GM19025 (cell line): ENCODE measurements around the gene HHATL.

Experiments
- ATAC-seq: cut with Tn5 transposase; IDR thresholded peaks from one replicate; pipeline ENCODE4 v1.9.1; 2021; ENCODE audit warnings: mild to moderate bottlenecking, low read depth, moderate library complexity; ENCODE audit not compliant: unreplicated experiment

The HHATL gene

DNA sequence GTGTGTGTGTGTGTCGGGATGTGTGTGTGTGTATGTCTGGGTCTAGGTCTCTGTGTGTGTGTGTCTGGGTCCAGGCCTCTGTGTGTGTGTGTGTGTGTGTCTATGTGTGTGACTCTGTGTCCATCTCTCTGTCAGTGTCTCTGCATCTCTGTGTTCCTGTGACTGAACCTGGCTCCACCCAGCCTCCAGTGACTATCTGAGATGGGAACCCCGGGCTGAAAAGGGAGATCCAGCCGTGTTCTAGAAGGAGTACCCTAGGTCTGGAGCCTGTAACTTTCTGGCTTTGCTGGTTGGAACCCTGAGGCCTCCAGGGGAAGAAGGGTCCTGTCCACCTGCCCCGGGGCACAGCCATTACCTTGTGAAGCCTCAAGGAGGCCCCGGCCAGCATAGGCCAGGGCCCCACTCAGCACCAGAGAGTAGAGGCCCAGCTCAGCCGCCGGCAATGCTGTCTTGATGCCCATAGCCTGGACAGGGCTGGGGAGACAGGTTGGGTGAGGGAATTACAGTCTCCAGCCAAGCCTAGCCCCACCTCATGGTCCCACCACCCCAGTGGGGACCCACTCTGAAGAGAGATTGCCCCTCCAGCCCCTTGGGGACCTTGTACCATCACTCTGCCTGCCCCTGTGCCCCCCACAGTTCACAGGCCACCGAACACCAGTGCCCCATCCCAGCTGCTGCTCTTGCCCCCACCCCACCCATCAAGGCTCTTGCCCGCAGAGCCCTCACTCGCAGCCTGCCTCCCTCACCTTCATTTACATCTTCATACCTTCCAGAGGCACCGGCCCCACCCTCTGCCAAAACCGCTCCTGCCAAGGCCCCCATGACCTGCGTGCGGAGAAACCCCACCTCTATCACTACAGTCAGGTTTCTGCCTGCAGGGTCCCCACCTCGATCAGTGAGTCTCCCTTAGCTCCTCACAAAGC lies 2.0 kb downstream of the HHATL start:
- no peak for ATAC-seq

DNA sequence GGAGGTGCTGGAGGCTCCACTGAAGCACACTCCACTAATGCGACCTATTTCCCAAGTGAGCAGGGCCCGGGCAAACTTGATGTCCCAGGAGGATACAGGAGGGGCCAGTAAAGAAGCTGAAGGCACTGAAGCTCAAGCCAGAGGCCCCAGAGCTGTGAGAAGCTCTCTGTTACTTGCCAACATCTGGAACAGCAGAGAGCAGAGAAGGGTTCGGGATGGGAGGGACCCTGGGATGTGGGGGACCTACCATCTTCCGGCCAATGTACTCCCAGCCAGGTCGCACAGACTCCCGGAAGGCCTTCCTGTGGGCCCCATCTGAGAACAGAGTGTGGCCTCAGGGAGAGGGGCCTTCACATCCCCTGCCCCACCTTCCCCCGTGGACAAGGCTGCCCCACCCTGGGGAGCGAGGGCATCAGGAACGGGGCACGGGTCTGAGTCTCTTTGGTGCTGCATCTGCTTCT lies 3.1 kb downstream of the HHATL start:
- no peak for ATAC-seq

DNA sequence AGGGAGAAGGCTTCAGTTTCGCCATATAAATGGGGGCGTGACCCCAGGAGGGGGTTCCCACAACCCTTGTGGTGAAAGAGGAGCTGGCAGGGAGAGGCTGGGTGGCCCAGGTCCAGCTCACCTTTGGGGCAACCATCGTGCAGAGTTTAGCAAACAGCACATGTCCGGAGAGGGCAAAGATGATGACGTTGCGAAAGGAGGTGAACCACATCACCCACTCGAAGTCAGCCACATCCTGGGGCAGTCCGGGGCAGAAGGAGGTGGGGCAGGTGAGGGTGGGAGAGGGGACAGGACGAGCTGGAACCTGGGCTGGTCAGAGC lies 3.7 kb downstream of the HHATL start:
- no peak for ATAC-seq

DNA sequence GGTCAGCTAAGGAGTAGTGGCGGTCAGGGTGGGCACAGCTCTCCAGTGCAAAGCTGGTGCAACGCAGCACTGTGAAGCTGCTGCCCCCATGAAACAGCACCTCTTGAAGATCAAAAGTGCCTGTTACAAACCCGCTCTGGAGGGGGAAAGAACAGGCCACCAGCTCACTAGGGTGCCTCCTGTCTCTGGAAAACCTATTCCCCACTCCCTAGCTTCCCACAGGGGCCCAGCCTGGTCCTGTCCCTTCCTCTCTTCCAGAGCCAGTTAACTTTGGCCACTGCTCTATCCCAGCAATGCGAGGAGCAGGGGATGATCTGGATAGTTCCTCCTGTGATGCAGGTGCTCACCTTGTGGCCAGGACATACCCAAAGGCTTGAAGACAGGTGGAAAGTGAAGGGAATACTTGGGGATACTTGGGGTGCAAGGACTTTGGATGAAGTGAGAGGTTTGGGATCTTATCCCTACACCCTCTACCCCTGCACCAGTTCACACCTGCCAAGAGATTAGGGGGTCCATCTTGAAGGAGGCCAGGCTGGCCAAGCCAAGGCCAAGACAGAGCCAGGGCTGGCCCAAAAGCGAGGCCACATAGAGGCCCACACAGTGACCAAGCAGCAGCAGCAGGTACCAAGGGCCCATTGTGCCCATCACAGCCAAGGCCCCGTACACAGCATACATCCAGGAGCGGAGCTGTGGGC lies 4.2 kb downstream of the HHATL start:
- ATAC-seq = no peak

DNA sequence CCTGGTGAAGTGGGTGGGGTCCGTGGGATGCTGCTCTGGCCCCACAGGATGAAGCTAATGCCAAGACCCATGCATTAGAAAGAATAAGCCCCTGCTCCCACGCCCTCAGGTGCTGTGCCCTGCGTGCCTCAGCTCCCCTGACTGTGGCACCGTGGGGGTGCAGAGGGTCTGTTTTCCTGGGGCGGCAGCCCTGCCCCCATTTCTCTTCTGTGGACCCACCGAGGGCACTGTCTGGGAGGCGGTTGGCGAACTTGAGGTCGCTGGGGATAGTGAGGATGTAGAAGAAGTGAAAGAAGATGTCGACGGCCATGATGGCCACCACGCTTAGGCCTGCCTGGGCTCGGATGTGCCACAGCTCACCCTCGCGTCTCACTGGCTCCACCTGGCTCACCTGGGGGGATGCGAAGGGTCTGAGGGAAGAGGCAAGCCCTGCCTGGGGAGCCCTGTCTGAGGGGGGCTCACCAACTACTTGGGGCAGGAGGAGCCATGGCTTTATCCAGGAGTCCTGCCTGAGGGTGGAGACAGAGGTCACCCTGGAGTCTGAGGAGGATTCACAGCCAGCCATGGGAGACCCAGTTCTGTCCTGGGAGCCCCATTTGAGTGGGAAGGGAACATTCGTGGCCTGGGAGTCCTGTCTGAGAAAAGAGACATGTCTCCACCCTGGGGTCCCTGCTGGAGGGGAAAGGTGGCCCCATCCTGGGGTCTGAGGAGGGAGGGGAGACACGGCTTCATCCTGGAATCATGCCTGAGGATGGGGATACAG lies 5.1 kb downstream of the HHATL start:
- ATAC-seq = no peak

DNA sequence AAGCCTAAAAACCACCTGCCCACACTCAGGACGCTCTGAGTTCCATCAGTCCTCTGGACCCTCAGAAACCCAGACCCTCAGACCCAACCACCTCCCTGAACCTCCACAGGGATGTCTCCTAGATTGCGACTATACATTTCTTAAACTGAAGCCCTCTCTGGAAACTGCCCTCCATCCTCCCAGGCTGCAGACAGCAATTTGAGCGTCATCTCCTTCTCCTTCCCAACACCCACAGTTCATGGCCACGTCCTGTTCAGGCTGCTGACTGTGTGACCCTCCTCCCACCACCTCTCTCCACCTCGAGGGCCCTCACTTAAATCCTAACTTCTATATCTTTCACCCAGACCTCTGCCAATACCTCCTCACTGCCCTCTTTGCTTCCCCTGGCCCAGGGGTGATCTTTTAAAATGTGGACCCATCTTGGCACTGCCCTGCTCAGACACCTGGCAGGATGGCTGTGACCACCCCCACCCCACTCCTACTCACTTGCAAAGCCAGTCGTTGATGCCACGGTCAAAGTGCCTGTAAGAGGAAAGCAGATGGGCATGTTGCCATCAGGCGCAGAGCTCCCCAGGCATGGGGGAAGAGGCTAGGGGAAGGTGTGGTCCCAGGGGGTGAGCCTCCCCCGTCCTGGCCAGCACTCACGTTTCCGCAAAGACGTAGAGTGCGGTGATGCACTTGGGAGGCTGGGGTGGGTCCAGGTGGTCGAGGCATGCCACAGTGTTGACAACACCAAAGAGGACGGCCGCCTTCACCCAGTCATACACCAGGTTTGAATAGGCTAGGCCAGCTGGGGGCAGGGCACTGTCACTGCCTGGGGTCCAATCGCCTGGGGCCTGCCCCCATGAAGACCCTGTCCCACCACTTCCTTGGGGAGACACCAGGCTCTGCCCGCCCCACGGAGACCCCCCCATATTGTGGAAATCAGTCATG lies 6.0 kb downstream of the HHATL start:
- ATAC-seq = no peak

DNA sequence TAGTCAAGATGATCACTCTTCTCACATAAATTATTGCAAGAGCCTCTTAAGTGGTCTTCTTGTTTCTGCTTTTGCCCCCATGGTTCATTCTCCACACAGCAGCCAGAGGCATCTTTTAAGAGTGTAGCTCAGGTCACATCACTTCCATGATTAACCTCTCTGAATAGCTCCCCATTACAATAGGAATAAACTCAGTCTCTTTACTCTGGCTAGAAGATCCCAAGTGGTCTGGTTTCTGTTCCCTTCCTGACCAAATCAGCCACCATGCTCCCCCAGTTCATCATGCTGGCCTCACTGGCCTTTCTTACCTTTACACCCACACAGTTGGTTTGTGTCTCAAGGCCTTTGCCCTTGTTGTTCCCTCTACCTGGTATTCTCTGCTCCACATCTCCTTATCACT lies 8.2 kb downstream of the HHATL start:
- ATAC-seq = no peak

DNA sequence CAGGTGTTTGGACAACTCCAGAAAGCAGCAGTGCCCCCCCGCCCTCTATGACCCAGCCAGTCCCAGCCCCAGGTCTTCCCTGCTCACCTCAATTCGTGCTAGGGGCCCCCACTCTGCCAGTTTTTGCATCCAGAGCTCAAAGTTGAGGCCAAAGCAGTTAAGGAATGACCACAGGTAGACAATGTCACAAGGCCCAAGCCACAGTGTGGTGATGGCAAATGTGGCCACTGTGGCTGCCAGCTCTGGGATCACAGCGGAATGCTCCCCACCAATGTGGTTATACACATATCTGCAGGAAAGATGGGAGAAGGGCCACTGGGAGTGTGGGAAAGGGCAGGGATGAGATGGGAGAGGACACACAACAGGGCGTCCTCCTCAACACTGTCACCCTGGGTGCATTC lies 9.1 kb downstream of the HHATL start:
- ATAC-seq = no peak

DNA sequence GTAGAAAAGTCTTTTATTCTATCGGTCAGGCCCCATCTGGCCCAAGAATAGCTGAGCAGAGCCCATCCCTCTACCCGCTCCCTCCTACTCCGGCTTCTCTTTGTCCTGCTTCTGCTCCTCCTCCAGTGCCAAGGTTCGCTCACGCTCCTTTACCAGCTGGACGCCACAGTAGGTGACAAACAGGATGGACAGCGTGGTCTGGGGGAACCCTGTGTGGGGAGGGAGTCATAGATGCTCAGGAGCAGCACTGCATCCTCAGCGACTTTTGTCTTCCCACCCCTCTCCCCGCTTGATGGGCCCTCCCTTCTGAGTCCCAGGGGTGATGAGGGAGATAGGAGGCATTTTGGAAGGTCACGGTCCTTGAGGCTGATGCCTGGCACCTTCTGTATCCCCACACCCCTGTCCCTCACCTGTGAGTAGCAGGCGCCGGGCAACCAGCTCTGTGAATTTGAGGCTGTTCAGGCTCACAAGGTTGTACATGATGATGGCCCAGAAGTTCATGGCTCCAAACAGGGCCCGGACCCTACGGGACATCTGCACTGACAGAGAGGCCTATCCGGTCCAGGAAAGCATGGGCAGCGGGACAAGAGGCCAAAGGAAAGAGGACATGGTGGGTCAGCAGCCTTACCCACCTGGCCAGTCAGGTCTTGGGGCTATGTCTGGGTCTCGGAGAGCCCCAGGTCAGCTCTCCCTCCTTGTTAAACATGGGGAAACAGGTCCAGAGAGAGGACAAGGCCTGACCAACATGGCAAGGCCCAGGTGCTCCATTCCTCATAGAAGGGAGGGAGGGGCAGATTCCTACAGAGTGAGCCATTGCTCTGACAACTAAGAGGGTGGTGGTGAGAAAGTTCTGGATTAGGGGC lies 9.7 kb downstream of the HHATL start:
- no peak for ATAC-seq

DNA sequence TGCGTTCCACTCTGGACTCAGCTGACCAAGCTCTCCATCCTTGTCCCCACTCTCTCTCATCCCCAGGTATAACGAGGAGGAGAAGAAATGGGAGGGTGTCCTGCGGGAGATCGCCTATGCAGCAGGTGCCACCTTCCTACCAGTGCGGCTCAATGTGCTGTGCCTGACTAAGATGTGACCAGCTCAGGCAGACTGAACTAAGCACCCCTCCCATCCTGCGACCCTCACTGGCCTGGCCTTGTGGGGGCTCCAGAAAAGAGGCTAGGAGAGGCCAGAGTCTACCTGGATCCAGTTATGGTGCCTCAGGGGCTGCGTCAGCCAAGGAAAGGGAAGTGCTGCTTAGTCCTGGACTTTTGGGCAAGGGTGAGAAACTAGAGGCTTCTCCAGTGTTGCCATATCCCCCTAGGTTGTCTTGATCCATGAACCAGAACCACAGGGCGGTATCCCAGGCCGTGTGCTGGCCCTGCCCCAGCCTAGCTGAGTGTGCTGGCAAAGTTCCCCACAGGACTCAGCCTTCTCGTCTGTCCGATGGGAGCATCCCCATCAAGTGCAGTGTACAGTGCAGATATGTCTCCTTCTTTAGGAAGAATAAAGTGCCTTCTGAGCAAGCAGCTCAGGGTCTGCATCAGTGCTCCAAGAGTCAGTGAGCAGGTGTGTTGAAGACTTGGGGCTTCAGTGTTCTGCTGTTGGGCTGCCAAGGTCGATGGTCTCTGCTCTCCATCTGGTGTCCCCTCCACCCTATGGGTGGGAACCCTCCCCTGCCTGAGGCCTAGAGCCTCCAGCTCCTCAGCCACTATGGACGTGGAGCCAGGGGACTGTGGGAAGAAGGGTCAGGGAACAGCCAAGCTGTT lies 10.6 kb downstream of the HHATL start:
- no peak for ATAC-seq

DNA sequence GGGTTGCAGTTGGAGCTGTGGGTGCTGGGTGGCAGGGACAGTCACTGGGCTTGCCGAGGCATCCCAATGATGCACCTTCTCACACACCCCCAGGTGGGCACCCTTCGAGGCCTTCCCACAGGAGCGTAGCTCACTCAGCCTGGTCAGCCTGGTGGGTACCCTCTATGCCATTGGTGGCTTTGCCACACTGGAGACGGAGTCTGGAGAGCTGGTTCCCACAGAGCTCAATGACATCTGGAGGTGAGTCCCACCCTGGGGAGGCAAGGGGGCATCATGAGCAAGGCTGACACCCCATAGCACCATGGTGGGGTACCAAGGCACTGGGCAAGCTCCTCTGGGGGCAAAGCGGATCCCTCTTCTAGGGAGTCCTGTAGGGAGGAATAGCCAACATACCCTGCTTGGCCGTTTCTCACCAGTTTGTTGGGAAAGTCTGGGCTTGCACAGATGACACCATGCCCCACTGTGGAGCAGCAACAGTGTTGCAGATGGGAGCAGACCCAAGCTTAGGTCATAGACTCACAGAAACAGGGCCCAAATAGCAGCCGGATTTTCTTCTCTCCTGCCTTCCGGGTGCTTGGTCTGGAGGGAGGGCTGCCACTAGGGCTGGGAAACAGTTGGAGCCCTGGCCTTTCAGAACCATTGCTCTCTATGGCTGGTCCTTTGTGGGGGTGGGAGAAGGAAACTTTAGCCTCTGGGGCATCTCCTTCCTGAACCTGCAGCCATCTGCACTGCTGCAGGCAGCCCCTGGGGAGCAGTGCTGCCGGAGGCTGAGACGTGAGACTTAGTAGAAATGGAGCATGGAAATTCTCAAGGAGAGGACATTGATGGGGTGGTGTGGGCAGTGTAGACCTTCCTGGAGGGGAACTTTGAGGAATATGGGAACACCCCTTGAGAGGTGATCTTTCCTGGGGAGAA lies 11.6 kb downstream of the HHATL start:
- no peak for ATAC-seq

DNA sequence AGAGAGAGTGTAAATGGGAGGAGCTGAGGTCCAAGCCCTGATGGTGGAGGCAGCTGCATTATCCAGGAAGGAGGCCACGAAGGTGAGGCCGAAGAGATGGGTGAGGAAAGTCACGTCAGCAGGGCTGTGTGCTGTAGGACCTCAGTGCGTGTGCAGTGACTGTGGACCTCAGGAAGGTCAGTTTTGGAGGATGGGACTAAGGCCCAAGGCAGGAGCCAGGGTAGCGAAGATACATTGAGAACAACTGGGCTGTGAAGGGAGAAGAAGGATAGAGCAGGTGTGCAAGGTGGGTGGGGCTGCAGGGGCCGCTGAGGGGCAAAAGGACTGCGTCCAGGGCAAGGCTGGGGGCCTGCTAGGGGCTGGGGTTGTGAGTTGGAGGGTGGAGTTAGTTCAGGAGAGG lies 12.4 kb downstream of the HHATL start:
- no peak for ATAC-seq

DNA sequence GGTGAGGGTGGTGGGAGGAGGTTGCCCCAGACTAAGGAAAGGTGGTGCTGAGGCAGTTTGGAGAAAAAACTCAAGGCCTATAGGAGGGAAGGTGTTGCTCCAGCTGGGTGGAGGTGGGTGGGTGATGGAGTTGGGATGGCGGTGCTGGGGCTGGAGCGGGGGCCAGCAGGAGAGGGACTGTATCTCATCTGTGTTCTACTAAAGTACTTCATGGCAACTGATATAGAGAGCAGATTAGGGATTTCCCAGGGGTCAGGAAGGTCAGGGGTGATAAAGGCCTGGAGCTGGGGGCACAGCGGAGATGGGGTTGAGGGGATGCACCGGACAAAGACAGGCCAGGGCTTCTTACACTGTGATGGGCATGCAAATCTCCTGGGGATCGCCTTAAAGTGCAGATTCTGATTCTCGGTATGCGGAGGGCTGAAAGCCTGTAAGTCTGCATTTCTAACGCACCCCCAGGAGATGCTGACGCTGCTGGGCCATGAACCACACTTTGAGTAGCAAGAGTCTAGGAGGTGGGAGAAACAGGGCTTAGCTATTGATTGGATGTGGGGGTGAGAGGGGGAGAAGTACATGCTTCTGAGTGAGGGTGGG lies 13.1 kb downstream of the HHATL start:
- no peak for ATAC-seq

DNA sequence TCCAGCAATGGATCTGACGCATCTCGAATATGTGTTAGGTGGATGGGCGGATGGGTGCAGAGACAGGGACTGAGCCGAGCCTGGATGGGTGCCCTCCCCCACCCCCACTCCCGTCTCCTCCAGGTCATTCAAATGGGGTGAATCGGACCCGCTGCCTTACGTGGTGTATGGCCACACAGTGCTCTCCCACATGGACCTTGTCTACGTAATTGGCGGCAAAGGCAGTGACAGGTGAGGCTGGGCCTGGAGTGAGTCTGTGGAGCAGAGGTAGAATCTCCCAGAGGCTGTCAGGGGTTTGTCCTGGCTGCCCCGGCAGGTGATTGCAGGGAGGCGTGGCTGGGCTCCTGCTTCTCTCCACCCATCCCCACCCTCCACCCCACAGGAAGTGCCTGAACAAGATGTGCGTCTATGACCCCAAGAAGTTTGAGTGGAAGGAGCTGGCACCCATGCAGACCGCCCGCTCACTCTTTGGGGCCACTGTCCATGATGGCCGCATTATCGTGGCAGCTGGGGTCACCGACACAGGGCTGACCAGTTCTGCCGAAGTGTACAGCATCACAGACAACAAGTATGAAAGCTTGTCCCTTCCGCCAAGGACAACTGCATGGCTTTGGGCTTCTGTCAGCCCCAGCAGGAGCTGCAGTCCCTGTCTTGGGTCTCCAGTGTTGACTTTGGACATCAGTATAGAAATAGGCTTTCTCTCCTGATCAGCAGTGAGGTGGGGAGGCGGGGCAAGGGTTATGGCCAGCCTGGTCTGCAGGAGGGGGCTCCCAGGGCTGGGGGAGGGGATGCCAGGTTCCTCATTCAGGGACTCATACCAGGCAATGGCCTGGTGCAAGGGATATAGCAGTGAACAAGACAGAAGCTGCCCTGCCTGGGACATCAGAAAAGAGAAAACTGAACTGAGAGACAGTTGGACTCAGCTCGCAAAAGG lies 13.8 kb downstream of the HHATL start:
- no peak for ATAC-seq

DNA sequence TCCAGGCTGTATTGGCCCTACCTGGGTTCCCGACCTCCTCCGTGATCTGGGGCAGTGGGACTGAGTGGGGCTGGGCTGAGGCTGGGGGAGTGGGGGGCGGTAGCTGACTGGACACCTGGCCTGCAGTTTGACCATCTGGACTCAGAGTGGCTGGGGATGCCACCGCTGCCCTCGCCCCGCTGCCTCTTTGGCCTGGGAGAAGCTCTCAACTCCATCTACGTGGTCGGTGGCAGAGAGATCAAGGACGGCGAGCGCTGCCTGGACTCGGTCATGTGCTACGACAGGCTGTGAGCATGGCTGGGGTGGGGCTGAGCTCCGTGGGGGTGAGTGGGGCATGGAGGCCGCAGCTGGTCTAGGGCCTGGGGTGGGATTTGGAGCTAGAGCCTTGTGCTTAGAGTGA lies 14.6 kb downstream of the HHATL start:
- no peak for ATAC-seq
